Lower leg skin (tissue), 3 donors: ENCODE measurements around the gene ARID1B.

Experiments
- POLR2A ChIP-seq, 2 donors: fragments of 450-650 bp; IDR thresholded peaks; one replicate each; pipeline ENCODE4 v1.6.1; 2016 to 2017; ENCODE audit warnings: antibody characterized with exemption in 2 of 2, mild to moderate bottlenecking in 1 of 2, moderate library complexity in 1 of 2
- TF ChIP-seq, protein P1 (sequence below), 3 donors: fragments of 450-650 bp; IDR thresholded peaks; one replicate each; pipeline ENCODE4 v1.5.1; 2016; ENCODE audit warnings: antibody characterized with exemption in 3 of 3, mild to moderate bottlenecking in 3 of 3, moderate library complexity in 2 of 3

DNA sequence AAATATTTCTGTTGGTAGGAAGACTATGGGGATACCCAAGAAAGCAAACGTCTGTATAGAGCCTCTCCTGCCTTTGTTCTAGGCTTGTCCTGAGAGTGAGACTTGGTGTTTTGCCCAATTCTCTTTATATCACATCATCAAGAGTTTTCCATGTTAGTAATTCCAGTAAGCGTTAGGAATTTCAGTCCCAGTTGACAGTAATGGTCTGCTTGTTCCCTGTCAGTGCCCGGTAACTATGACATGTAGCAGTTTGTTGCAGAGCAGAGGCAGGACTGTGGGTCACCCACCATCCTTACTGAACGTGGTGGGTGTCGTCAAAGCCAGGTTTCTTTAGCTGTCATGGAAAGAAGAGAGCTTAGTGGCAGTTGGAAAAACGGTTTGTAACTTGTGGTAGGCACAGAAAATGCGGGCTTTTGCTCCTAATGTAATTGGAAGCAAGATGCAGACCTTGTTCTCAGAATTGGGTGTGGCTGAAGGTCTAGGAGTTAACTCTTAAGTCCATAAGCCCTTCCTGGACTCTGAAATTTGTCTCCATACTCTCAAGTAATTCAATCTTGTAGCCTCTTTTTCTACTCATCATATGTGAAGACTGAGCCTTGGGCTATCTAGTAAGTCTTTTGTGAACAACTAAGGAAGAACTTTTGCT lies 357.3 kb downstream of the ARID1B start:
- TF ChIP-seq POLR2A (IDR thresholded peaks at IDR 0.05), result no peak
- TF ChIP-seq, protein P1, sequence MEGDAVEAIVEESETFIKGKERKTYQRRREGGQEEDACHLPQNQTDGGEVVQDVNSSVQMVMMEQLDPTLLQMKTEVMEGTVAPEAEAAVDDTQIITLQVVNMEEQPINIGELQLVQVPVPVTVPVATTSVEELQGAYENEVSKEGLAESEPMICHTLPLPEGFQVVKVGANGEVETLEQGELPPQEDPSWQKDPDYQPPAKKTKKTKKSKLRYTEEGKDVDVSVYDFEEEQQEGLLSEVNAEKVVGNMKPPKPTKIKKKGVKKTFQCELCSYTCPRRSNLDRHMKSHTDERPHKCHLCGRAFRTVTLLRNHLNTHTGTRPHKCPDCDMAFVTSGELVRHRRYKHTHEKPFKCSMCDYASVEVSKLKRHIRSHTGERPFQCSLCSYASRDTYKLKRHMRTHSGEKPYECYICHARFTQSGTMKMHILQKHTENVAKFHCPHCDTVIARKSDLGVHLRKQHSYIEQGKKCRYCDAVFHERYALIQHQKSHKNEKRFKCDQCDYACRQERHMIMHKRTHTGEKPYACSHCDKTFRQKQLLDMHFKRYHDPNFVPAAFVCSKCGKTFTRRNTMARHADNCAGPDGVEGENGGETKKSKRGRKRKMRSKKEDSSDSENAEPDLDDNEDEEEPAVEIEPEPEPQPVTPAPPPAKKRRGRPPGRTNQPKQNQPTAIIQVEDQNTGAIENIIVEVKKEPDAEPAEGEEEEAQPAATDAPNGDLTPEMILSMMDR (IDR thresholded peaks at IDR 0.05), result no peak
